ENCODE data around the gene SERF1B. TPM values are rescaled to one million over a fixed set of nuclear protein-coding genes. Genes with fewer than 3 reads are reported as not detected.
"Not testable (repeated sequence)": the region's sequence is repeated elsewhere in the genome, so short reads cannot be mapped to it uniquely, and the experiment has no call there.

Gene SERF1B
- 10 to 100 TPM; 11.3 to 32.4 (median 21.3) TPM for total RNA-seq

DNA sequence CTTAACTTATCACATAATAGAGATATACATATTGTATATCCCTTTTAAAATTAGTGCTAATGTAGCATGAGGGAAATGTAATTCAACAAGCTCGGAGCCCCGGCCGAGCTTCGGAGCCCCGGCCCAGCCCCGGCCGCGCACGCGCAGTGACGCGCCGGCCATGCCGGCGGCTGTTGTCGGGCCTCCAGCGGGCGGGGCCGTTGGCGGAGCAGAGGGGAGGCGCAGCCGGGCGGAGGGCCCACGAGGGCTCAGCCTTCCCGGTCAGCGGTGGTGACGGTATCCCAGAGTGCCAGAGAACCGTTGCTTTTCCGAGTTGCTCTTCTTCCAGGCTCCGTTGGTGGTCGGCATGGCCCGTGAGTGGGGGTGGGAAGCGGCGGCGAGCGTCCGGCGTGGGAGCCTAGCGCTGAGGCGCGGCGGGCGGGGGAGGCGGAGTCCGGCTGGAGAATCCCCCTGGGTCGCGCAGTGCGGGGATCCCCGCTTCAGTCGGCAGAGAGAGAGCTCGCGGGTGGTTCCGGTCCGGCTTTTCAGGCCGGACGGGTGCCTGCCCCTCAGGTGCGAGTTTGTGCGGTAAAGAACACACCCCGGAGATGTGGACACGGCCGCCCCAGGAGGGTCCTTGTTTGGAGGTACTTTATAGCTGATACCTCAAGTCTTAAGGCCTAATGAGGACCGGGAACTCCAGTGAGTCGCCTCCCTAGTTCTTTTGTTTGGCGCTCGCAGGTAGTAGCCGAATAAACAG, at the start of gene SERF1B:
Gene SERF1B, plus strand, starts transcription at position 146 of the 739 bp plus-strand sequence. Its CDS starts 201 bp downstream, at position 347.
- H3K4me1 ChIP-seq; H3K4me3 ChIP-seq; H3K36me3 ChIP-seq; DNase-seq; intact Hi-C loops (cut with DNase I); H3K9me3 ChIP-seq; H3K27me3 ChIP-seq; H3K27ac ChIP-seq: not testable (repeated sequence)
- WGBS, 2 donors: no CpG with 5 or more reads among the region's 66 CpGs

DNA sequence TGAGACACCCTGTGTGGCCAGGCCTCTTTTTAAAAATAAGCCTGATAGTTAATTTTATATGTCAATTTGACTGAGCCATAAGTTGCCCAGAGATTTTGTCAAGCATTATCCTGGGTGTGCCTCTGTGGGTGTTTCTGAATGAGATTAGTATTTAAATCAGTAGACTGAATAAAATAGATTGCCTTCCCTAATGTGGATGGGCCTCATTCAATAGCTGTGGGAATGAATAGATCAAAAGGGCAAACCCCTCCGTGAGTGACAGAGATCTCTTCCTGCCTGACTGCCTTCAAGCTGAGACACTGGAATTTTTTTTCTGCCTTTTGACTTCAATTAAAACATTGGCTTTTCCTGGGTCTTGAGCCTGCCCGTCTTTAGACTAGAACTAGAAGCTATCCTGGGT, 33.3 kb upstream of the SERF1B start:
- H3K27me3 ChIP-seq; intact Hi-C loops (cut with DNase I); H3K27ac ChIP-seq; H3K9me3 ChIP-seq; H3K36me3 ChIP-seq; H3K4me1 ChIP-seq; H3K4me3 ChIP-seq; DNase-seq: not testable (repeated sequence)
- WGBS, 2 donors: no CpG with 5 or more reads among the region's 2 CpGs

DNA sequence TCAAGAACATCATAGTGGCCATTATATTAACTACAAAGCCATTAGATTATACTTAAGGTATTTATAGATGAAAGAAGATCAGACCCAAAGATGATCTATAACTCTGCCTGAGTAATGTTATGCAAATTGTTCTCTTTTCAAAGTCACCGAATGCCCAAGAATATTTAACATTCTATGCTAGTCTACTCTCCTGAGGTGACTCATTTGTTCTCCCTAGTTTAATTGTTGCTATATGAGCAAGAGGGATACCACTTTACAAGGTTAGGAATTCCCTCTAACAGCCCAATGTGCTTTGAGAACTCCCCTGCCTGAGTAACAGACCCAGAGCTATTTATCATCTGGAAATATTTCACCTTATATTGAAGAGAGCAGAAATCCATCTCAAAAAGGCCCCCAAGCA, 29.5 kb upstream of the SERF1B start:
- not testable (repeated sequence) for DNase-seq

DNA sequence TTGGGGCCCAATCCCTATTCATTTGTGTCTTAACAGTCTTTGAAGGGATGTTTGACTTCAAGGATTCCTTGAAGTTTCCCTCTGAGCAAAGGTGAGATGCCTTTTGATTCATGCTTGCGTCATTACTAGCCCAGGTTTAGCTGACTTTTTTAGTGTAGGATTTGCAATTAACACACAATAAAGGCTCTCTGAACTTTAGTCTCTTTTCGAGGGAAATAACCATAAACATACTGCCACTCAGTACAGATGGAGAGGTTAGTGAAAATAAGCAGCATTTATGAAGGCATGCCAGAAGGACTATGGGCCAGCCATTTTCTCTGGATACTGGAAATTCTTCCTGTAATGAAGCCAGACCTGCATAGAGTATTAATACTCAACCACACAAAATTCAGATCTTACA, 4.4 kb upstream of the SERF1B start:
- H3K4me3 ChIP-seq; H3K4me1 ChIP-seq; H3K27ac ChIP-seq; H3K27me3 ChIP-seq; H3K9me3 ChIP-seq; DNase-seq; intact Hi-C loops (cut with DNase I); H3K36me3 ChIP-seq: not testable (repeated sequence)
- no CpG with 5 or more reads among the region's 2 CpGs for WGBS, 2 donors

More for the DNA sequence above, 29.5 kb upstream of the SERF1B start:
- H3K27me3 ChIP-seq; intact Hi-C loops (cut with DNase I); H3K36me3 ChIP-seq; H3K4me1 ChIP-seq; H3K9me3 ChIP-seq; H3K4me3 ChIP-seq; H3K27ac ChIP-seq: not testable (repeated sequence)
- no CpG with 5 or more reads among the region's 1 CpG for WGBS, 2 donors

DNA sequence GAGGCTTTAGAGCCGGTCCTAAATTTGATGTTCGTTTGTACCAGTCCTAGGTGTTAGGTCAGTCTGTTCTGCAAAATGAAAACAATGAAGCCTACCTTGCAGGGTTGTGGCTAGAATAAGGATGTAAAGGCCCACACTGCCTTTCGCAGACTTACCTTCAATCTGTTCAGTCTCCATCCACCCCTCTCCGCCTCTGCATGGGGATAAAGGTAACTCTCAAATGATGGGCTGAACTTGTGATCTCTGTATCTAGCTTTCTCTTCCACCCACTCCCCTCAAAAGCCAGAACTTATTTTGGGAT, 744 bp downstream of the SERF1B start:
- intact Hi-C loops (cut with DNase I); H3K27ac ChIP-seq: not testable (repeated sequence)

DNA sequence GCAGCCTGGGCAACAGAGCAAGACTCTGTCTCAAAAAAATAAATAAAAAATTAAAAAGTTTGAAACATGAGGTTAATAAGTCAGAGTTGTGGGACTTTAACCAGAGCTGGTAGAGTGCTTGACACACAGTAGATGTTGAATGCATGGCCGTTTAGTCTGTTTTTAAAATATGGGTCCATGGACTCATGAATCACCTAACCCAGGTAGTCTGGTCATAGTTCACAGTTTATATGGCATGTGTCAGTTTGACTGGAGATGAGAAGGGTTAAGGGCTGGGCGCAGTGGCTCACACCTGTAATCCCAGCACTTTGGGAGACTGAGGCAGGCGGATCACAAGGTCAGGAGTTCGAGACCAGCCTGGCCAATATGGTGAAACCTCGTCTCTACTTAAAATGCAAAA, 6.2 kb downstream of the SERF1B start:
- intact Hi-C loops (cut with DNase I); DNase-seq; H3K4me1 ChIP-seq; H3K36me3 ChIP-seq; H3K27ac ChIP-seq; H3K9me3 ChIP-seq; H3K27me3 ChIP-seq; H3K4me3 ChIP-seq: not testable (repeated sequence)
- no CpG with 5 or more reads among the region's 5 CpGs for WGBS, 2 donors

More for the DNA sequence above, 744 bp downstream of the SERF1B start:
- H3K4me1 ChIP-seq, DNase-seq, H3K27me3 ChIP-seq, H3K4me3 ChIP-seq, H3K9me3 ChIP-seq, H3K36me3 ChIP-seq: not testable (repeated sequence)
- no CpG with 5 or more reads among the region's 4 CpGs for WGBS, 2 donors

DNA sequence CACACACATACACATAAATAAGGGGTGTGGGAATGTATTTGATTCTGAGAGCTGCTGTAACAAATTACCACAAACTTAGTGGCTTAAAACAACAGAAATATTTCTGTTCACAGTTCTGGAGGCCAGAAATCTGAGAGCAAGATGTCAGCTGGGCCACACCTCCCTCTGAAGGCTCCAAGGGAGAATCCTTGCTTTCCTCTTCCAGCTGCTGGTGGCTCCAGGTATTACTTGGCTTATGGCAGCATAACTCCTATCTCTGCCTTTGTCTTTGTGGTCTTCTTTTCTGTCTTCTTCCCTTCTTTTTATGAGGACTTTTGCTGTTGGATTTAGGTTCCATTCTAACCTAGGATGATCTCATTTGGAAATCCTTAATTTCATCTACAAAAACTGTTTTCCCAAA, 16.4 kb downstream of the SERF1B start:
- DNase-seq; H3K4me3 ChIP-seq; intact Hi-C loops (cut with DNase I); H3K27ac ChIP-seq; H3K4me1 ChIP-seq; H3K9me3 ChIP-seq; H3K36me3 ChIP-seq; H3K27me3 ChIP-seq: not testable (repeated sequence)

DNA sequence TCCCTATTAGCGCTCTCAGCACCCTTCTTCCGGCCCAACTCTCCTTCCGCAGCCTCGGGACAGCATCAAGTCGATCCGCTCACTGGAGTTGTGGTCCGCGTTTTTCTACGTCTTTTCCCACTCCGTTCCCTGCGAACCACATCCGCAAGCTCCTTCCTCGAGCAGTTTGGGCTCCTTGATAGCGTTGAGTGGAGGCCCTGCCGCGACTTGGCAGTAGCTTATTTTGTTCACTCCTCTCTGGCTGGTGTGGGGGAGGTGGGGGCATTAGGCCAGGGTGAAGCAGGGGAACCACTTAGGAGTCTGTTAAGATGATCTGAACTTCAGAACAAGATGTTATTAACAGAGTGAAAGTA, 24.7 kb downstream of the SERF1B start:
- H3K4me3 ChIP-seq; H3K9me3 ChIP-seq; H3K27ac ChIP-seq; H3K4me1 ChIP-seq; DNase-seq; H3K27me3 ChIP-seq; intact Hi-C loops (cut with DNase I); H3K36me3 ChIP-seq: not testable (repeated sequence)
- WGBS, 2 donors: no CpG with 5 or more reads among the region's 16 CpGs

DNA sequence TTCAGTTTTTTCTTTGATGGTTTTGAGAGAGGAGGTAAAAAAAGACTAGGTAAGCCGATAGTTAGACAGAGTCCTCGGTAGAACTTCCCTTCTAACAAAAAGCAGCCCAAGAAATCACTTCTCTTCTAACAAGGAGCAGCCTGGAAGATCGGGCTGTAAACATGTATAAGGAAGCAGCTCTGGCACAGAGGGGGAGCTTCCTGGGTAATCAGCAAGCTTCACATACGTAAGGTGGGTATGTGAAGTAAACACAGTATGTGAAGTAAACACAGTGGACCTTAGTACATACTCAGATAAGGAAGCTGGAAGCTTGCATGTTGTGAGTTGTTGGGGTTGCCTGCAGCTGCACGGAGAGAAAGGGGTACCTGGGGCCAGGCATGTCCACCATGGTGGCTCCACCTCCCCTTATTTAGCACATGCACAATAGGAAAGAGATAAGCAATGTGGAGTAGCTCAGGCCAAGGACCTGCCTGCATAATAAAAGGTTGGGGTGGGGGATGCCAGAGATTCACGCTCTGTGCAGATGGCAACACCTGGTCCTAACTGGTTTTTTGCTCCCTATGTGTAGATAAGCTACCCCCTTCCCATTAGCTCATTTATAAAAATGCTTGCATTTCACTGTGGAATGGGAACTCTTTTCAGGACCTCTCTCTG, 31.4 kb downstream of the SERF1B start:
- DNase-seq; H3K4me1 ChIP-seq; H3K9me3 ChIP-seq; H3K36me3 ChIP-seq; intact Hi-C loops (cut with DNase I); H3K4me3 ChIP-seq; H3K27ac ChIP-seq; H3K27me3 ChIP-seq: not testable (repeated sequence)
- WGBS, 2 donors: no CpG with 5 or more reads among the region's 6 CpGs

DNA sequence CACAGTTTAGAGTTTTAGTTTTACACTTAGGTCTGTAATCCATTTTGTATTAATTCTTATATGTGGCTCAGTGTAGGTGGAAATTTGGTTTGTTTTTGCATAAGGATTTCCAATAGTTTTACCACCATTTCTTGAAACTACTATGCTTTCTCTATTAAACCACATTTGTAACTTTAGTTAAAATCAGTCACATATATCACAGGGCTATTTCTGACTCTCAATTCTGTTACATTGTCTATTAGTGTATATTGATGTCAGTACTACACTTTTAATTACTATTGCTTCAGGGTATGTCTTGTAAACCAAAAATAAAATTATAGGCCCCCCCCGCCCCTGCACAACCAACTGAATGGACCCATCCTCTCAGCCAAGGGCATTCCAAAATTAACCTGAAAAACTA, 32.1 kb downstream of the SERF1B start:
- H3K36me3 ChIP-seq; DNase-seq; intact Hi-C loops (cut with DNase I); H3K27me3 ChIP-seq; H3K4me1 ChIP-seq; H3K9me3 ChIP-seq; H3K4me3 ChIP-seq; H3K27ac ChIP-seq: not testable (repeated sequence)
- no CpG with 5 or more reads among the region's 1 CpG for whole genome bisulfite sequencing, 2 donors

DNA sequence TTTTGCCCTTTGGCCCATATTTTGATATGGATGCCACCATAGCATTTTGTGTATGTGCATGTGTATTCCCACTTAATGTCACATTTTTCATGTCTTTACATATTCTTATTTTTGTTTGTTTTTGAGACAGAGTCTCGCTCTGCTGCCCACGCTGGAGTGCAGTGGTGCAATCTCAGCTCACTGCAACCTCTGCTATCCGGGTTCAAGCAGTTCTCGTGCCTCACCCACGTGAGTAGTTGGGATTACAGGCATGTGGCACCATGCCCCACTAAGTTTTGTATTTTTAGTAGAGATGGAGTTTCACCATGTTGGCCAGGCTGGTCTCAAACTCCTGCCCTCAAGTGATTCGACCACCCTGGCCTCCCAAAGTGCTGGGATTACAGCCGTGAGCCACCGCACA, 52.6 kb downstream of the SERF1B start:
- H3K4me1 ChIP-seq; H3K27me3 ChIP-seq; H3K27ac ChIP-seq; H3K36me3 ChIP-seq; H3K9me3 ChIP-seq; H3K4me3 ChIP-seq; DNase-seq; intact Hi-C loops (cut with DNase I): not testable (repeated sequence)
- no CpG with 5 or more reads among the region's 8 CpGs for WGBS, 2 donors

DNA sequence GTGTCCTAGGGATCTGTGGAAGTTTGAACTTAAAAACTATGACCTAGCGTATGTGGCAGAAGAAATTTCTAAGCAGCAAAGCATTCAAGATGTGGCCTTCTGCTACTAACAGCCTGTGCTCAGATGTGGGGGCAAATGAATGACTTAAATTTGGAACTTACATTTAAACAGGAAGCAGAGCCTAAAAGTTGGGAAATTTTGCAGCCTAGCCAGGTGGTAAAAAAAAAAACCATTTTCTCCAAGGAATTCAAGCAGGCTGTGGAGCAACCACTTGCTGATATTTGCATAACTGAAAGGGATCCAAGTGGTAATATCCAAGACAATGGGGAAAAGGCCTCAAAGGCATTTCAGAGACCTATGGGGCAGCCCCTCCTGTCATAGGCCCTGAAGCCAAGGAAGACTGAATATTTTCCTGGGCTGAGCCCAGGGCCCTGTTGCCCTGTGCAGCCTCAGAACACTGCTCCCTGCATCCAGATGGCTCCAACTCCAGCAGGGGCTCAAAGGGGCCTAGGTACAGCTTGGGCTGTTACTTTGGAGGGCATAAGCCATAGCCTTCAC, 63.9 kb downstream of the SERF1B start:
- H3K27ac ChIP-seq; H3K36me3 ChIP-seq; H3K4me1 ChIP-seq; intact Hi-C loops (cut with DNase I); H3K4me3 ChIP-seq; H3K9me3 ChIP-seq; DNase-seq; H3K27me3 ChIP-seq: not testable (repeated sequence)
- WGBS, 2 donors: no CpG with 5 or more reads among the region's 1 CpG

DNA sequence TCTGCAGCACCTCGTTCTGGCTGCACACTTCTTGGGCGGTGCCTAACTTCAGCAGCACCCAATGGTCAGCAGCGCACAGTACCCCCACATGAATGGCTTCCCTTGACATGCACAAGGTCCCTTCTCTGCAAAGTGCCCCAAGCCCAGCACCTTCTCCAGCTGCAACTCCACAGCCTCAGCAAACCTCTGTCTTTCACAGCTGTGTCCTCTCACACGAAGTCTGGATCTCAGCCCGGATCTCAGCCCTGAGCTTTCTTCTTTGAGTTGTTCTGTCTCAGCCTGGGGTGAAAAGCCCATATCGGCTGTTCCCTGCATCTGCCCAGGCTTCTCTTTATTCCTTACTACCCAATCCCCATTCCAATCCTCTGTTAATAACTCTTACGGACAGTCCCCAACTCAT, 66.7 kb downstream of the SERF1B start:
- H3K4me3 ChIP-seq; H3K36me3 ChIP-seq; H3K27me3 ChIP-seq; H3K27ac ChIP-seq; intact Hi-C loops (cut with DNase I); H3K4me1 ChIP-seq; DNase-seq; H3K9me3 ChIP-seq: not testable (repeated sequence)
- WGBS, 2 donors: no CpG with 5 or more reads among the region's 7 CpGs
